Stimulated activated CD4-positive, alpha-beta T cell treated with anti-CD3 and anti-CD28 coated beads, Interleukin-15, amount 100 ng/mL, for 1 hour (primary cell): ENCODE results near the gene CADM2.

Experiments used
- DNase-seq, 2 donors: peaks; one replicate each; pipeline ENCODE4 v3.0.0-alpha.2; 2020; ENCODE audit warnings: low read depth in 1 of 2, low spot score in 1 of 2

Gene CADM2

DNA sequence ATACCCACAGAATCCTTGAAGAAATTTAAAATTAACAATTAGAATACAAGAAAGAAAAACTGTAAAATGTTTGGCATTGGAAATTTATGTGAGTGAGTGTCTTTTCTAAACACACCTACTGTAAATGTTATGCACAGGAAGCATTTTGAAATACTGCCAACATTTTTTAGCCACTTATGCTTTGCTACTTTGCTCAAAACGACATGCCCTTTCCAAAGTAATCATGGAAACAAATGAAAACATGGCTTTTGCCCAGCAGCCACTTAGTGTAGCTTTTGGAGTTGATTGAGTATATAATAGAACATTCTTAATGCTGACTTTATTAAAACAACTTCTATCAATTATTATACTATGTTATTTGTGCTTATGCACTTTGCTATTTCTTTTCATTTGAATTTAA is 823.0 kb downstream of the CADM2 start:
- no peak for DNase-seq

DNA sequence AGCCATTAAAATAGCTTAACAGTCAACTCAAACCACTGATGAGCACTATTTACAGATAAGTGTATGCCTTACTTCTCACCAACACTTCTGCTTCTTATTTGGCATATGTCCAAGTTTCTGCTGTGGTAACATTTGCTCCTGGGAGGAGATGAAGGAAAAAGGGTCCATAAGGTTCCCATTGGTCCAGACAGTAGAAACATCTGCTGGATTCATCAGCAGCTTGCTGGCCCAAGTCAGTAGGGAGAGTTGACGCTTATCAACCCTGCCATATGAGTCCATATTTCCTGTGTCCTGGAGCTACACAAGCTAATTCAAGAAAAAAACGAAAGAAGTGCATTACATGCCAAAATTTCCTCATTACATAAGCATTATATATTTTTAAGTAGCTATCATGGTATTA is 824.5 kb downstream of the CADM2 start:
- DNase-seq: no peak

DNA sequence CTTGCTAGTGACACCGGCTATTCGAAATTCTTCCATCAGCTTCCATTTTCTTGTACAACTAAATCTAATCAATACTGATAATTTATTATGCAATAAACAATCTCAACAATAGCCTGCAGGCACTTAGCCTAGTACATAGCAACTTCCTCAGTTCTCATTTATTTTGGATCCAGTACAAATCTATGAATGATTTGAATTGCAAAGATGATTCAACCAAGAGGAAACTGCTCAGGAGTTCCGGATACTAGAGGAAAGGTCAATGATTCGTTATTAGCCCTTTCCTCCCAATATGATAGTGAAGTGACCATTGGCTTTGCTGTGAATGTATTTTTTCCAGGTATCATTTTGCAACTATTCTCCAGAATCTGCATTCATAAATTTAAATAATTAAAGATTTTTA is 827.0 kb downstream of the CADM2 start:
- no peak for DNase-seq

DNA sequence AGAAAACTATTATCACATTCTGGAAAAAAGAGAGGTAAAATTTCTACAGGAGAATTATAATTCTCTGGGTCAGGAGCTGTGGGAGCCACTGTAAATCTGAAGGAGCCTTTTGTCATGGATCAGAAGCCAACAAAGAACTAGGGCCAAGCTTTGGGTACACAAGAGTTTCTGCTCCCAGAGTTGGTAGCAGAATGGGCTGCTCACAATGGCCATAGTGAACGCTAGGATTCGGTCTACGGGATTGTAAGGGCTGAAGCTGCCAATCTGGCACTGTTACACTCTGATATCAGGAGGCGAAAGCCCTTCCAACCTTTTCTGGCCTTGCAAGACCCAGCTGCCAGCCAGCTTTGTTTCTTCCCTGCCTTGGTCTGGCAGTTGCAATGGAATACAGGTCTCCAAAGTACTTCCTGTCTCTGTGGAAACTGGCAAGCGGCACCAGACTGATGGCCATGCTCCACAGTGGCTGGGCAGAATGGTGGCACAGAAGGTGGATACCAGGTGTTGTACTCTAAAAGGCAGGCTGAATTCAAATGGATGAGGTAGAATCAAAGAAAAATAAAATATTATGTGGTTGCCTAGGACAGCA is 831.7 kb downstream of the CADM2 start:
- DNase-seq: no peak

DNA sequence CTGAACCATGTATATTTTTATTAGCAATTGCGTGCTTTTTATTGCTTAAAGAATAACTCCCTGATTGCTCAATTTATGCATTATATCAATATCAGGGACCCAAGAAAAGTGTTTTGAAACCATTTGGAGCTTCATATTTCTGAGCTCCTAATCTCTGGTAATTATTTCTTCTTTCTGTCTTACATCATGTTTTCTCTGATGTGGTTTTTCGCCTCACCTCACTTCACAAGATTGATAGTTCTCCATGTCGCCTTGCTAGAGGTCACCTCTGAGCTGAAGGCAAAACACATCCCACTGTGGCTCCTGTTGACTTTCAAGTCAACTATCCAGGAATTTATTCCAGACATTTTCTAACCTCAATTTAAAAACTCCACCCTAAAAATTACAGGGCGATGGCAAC is 837.4 kb downstream of the CADM2 start:
- DNase-seq: no peak

DNA sequence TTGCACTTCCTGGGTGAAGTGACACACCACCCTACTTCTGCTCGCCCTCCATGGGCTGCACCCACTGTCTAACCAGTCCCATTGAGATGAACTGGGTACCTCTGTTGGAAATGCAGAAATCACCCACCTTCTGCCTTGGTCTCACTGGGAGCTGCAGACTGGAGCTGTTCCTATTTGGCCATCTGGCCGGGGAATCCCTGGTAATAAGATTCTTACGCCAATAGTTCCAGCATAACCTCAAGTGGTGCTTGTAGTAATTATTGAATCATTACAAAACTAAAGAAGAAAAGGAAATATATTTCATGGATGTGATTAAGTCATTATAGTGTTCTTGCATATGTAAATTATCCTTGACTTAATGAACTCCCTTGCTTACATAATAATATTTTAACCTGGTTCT is 841.9 kb downstream of the CADM2 start:
- no peak for DNase-seq

DNA sequence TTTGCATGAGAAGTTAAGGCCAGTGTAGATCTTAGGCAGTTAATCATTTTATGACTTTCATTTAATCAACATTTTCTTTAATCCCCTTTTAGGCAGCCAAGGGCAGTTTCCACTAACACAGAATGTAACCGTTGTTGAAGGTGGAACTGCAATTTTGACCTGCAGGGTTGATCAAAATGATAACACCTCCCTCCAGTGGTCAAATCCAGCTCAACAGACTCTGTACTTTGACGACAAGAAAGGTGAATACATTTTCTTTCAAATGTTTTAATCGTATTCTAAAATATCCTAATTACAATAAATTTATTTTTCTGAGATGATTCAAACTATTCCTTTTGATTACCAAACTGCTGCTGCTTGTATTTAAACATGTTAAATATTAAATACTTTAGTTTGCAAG is 843.2 kb downstream of the CADM2 start:
- no peak for DNase-seq

DNA sequence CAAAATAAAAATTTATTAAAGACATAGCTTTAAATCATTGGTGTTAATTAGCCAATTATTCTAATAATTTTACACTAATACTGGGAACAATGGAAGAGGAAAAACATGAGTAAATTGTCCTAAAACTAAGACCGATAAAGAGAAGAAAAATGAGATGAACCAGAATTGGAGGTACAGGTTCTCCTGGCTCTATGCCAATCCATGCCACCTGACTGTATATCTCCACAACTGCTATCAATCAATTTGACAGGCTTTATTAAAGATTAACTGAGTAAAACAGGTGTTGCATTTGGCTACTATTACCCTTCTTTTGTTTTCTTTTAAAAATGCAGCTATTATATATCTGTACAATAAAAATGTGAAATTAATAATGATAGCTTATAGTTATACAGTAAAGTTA is 850.0 kb downstream of the CADM2 start:
- DNase-seq: no peak

DNA sequence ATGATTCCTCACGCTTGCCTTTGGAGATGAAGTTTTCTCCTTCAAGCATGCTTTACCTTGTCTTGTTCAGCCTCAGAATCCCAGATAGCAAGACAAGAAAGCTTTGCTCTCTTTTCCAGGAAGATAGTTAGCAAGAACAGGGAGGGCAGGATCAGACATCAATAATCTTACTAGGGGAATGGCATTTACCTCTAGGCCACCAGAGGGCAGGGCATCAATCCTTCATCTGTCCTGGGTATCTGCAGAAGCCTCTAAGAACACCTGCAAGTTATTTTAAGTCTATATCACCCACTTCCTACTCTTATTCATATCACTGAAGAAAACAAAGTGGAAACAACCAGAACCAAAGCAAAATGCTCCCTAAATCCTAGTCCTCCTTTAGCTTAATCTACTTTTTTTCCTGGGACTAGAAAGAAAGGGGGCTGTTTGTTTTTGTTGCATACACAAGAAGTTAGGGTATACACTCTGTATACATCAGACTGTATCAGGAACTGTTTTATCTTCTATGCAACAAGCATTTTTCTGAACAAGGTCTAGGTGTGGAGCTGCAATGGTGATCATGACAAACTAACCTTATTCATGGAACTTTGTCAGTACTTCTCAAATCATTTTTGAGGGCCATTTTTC is 862.5 kb downstream of the CADM2 start:
- no peak for DNase-seq

DNA sequence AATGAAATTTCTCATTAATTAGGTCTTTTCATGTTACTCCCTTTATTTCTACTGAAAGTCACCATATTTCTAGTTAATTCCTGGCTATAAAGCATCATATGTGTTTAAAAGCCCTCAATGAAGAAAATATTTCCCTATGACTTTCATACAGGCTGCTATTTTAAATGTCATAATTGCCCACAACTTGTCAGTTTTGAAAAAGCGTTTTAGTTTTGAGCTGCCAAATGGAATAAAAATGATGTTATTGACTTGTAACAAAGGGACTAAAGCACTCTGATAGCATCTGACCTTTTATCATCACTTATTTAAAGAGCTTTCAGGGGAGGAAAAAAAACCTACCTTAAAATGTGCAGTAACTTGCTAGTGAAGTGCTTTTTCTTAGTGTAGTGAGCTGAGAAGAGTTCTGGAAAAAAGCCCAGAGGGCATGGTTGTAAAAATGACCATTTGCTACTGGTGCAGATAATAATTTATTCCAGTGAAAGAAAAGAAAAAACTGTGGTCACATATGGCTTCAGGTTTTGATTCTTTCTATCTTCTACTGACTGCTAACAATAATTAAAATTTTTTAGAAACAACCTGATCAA is 877.2 kb downstream of the CADM2 start:
- DNase-seq: no peak

DNA sequence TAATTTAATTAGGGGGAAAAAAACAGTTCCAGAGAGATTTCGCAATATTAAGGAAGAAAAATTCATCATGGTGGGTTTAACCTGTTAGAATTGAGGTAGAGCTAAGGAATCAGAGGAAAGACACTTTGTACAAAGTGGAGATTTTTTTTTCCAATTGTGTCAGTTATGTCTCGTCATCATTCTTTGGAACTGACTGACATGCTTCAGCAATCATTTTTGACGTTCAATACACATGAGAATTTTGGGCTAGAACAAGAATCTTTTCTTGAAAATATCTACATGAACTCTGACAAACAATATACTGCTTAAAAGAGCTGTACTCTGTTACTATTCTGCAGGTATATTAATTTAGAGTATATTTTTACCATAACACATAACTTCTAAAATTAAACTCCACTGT is 878.6 kb downstream of the CADM2 start:
- DNase-seq: no peak

DNA sequence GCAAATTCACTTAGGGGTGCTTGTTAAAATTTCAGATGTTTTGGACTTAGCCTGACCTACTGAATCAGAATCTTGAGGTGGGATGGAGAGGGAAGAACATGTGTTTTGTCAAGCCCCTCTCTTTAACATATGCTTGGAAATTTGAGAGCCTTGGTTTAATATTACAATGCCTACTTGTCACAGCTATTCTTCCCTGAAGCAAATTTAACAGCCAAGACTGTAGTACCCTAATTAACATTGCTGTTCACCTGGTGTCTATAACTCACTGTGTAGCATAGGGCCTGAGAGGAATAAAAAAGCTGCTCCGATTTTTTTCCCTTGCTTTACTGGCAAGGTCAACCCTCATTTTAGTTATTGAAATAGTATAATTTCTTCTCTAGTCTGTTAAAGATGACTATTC is 880.1 kb downstream of the CADM2 start:
- no peak for DNase-seq

DNA sequence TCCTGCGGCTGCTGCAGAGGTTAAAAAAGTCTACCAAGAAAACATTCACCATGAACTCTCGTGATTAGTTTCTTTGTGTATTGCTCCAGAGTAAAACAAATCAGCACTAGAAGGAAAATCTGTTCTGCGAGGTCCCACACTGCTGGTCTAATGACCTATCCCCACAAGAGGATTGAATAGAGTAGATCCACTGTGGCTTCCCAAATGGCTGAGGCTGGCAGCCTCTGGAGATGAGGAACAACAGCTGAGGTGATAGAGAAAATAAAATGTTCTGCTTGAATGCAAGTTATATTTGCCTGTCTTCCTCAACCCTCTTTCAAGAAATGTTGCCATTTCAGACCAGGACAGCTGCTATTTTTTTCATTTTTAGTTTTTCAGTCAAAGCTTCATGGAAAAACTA is 883.3 kb downstream of the CADM2 start:
- DNase-seq: no peak

DNA sequence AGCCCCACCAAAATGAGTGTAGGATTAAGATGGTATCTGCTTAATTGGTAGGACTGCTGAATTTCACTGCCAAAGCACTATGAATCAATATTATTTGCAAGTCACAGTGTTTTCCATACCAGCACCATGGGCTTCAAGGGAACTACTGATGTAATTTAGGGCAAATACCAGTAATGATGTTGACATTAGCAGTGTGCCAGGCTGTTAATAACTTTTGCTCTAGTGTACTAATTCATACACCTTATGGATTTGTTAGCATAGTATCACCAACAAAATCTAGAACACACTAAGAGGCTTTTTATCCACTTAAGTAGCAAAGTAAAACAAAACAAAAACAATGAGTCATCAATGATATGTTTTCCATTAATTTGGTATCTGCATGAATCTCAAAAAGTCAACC is 888.2 kb downstream of the CADM2 start:
- DNase-seq: no peak

DNA sequence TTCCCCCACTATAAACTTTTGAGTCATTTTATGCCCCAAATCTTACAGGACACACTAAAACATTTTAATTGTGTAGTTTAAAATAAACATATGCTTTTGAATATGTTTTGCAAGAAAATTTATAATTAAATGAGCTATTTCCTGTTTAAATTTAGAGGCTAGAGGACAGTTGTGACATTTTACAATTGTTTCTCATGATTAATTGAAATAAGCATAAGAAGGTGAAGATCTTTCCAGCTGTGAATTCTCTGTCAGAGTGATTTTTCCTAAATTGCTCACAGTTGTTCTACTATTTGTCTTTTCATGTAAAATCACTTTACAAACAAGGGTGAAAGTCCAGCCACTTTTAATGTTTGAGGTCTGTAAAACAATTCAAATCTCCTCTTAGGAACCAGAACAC is 892.3 kb downstream of the CADM2 start:
- no peak for DNase-seq

DNA sequence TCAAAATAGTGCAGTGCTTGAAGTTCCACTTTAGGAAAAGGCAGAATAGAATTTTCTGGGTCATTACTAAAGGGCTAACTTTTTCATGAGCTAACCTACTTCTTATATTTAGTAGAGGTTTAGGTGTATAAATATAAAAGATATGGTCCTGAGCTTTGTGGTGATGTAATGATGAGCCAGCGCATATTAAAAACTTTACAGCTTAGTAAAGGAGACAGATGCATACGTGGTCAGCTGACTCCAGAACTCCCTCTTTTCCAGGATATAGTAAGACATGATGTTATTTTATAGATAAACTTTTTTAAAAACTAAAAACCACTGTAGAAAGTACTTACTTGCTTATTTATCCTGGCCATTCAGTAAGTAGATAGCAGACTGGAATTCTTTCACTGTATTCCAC is 895.0 kb downstream of the CADM2 start:
- no peak for DNase-seq

DNA sequence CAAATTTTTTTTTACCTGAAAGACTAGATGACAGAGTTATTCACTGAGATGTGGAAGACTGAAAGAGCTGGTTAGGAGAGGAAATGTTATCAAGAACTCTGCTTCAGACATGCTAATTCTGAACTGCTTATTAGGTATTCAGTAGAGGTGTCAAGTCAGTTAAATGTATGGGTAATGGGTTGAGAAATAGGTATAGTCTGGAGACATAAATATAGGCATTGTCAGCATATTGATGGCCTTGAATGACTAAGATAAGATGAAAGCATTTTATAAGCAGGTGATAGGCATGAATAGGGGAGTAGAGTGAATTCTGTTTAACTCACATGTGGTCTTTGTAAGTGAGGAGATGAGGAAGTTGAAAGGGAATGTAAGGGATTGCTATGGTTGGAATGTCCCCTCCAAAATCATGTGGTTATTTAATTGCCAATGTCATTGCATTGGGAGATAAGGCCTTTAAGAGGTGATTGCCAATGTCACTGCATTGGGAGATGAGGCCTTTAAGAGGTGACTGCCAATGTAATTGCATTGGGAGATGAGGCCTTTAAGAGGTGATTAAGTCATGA is 904.2 kb downstream of the CADM2 start:
- no peak for DNase-seq

DNA sequence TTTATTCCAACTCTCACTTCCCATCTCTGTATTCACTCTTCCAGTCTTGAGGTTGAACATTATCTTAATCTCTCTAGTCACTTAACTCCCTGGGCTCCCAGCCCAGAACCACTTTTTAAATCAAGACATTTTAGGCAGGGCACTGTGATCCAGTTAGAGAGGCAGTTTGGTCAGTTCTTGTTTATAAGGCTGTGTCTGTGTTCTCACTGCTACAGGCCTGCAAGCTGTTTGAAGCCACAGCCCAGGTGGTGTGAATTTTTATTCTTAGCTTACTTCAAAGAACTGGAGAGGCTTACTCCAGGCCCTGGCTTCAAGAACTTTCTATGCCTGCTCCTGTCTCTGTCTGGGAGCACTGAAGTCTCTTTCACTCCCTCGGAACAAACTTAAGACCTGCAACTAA is 906.1 kb downstream of the CADM2 start:
- no peak for DNase-seq

DNA sequence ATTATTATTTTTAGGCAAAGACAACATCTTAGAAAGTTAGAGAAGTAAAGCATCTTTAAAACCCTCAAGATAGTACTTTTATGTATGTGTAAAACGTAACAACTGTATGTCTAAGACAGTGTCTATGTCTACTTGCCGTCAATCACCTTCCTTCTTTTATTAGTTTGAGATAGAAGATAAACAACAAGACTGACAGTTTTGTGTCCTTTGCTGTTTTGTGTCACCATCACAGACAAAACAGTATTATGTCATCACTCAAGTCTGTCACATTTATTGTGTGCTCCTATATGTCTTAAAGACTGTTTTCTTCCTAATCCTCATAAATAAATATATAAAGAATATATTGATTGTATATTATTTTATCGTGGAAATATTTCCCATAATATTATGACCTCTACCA is 908.3 kb downstream of the CADM2 start:
- no peak for DNase-seq

DNA sequence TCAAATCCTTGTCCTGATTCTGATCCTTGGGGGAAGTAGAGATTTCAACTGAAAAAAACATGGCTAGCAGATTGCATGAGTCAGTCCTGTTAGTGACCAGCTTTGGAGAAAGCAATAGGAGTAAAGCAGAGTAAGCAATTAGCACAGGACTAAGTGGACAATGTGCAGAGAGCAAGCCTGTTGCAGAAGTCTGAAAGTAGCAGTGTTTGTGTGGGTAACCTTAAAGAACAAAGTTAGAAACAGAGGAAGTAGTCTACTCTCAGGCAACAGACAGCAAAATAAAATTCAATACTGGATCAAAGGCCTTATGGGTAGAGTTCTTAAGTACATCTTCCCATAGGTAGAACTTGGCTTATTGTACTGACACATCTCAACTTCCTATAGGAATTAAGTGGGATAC is 916.8 kb downstream of the CADM2 start:
- no peak for DNase-seq

DNA sequence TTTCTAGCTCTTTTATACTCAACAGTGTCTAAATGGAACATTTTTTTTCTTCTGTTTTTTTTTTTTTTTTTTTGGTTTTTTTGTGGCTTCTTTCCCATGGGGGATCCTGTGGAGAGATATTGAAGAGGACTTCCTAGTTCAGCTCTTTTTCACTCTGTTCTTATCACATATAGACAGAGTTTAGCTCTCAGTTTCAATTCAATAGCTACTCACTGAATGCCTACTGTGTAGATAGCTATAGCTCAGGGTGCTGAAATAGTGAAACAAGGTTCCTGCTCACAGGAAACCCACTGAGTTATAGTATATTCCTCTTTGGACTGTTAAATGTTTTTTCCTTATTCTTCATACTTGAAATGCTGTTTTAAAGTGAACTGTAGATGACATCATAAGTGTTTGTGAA is 918.8 kb downstream of the CADM2 start:
- DNase-seq: no peak

DNA sequence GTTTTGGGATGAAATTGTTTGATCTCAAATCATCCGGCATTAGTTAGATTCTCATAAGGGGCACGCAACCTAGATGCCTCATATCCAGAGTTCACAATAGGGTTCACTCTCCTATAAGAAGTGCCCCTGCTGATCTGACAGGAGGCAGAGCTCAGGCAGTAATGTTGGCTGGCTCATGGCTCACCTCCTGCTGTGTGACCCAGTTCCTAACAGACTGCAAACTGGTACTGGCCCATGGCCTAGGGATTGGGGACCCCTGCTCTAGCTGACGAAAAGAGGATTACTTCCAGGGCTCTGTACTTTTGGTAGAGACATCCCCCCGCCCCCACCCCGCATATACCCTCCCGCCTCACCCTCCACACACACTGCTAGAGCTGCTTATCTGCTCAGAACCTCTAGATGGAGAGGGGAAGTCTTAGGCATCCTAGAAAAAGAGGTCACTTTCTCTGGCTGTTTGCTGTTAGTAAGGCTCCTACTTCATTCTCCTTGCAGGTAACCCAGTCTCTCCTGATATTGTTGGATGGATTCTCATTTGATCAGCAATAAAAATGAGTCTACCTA is 923.1 kb downstream of the CADM2 start:
- no peak for DNase-seq
